Stimulated activated naive CD4-positive, alpha-beta T cell (primary cell): Measurements from ENCODE around the gene TRIM25.

ENCODE experiments used
- DNase-seq, 6 experiments: peaks; one replicate each; lab custom pipeline; 2025; lab: John Stamatoyannopoulos, UW

The TRIM25 gene

DNA sequence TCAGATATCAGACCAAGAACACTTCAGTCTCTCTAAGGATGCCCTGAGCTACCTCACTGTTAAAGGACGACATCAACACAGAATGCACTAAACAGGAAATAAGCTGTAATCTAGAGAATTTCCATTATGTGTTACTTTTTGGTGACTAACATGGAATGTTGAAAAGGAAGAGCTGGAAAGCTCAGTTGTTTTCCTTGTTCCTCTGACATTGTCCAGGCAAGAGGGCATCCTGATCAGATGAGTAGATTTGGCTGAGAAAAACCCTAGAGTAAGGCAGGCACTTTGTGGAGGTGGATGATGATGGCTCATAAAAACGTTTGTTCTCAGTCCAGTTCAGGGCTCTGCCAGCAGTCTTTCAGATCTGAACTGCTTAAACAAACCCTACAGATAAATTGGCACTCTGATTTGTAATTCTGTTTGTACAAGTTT is 45.9 kb downstream of the TRIM25 start:
- no peak for DNase-seq

DNA sequence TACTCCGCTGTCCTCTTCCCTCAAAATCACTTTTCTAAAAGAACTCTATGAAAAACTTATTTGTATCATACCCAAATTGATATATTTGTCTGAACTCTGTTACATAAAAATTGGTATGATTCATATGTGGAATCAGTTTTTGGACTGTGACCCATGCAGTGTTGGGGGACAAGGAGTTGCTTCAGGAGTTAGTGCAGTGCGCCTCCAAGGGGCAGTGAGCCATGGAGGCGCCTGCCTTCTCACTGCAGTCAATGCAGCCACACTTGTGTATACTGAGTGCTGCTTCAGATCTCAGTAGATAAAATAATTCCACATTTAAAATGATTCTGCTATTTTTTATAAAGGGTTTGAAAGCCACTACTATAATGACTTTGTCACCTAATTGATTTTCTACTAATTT is 47.4 kb downstream of the TRIM25 start:
- no peak for DNase-seq

DNA sequence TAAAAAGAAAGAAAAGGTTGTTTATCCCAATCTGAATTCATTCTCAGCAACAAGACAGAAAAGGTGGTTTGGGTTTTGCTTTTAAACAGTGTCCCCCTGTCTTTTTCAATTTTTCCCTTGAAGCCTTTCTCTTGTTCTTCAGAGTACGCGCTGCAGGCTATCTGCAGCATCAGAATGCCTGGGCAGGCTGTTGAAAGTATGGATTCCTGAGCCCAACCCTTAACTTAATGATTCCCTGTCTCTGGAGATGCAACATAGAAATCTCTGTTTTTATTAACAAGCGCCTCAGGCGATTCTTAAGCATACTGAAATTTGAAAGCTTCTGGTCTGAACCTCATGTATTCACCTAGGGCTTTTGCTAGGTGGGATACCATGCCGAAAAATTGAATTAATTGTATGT is 47.8 kb downstream of the TRIM25 start:
- no peak for DNase-seq

DNA sequence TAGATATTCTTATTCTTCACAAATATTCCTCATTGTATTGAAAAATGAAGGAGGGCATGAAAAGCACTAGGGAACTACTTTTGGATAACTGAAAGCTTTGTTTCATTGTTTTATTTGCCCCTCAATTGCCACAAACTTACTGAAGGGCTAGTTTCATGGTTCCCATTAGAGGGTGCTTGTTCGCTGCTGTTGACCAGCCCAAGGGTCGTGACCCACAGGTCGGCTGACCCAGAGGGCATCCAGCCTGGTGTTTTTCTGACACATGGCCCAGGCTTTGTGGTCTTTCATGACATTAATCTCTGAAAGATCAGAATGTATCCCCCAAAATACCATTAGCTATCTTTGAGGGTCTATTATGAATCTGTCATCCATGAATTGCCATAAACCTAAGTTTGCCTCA is 49.9 kb downstream of the TRIM25 start:
- DNase-seq = no peak

DNA sequence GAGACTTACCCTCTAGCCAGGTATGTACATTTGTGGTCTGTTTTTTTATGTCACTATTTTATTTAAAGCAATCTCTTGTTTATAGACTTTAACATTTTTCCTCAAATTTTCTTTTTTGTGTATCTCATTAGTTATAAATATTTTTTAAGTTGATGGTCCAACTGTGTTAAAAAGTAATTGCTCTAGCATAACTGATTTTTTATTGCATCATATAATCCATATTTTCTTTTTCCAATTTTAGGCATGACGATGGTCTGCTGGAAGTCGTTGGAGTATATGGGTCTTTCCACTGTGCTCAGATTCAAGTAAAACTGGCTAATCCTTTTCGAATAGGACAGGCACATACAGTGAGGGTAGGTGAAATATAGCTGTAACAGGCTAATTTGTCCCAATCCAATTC is 52.0 kb downstream of the TRIM25 start:
- no peak for DNase-seq

DNA sequence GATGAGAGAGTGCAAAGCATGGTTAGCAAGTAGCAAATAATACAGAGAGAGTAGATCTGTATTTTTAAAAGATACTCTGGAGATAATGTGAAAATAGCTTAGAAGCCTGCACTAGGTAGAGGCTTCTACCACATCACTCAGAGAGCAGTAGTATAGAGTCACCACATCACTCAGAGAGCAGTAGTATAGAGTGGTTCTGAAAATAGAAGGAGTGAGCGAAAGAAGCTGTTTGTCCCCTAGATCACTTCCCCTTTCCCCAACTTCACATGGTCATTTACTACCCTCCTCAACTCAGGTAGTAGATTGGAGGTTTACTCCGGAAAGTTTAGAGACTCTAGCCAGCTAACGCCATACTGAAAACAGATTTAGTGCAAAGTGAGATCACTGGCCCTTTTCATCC is 62.8 kb downstream of the TRIM25 start:
- no peak for DNase-seq

DNA sequence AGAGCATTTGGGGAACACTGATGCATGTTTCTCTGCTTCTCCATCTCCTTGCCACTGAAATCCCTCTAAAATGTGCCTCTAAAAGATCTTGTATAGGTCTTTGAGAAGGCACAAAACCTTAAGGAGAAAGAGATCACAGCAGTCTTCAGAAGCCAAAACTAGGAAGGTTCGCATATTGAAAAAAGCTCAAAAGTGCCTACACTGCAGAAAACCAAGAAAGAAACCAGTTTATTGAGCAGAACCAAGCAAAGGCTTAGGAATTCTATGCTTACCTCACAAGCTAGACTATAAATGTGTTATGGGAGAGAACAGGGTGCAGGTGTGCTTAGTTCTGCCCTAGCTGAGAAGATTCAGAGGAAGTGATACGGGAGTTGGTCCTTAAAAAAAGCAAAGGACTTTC is 63.3 kb downstream of the TRIM25 start:
- no peak for DNase-seq

DNA sequence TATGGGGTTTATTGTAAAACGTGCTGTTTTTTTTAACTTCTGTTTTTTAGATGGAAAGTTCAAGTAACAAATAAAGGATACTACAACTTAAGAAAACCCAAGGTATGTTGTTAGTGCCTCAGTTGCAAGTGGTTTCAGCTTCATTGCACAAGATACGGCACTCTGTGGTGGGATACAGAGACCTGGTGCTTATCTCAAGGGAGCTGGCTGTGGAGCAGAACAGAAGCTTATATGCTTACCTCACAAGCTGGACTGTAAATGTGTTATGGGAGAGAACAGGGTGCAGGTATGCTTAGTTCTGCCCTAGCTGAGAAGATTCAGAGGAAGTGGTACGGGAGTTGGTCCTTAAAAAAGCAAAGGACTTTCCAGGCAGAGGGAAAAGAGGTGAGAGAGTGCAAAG is 64.7 kb downstream of the TRIM25 start:
- no peak for DNase-seq

DNA sequence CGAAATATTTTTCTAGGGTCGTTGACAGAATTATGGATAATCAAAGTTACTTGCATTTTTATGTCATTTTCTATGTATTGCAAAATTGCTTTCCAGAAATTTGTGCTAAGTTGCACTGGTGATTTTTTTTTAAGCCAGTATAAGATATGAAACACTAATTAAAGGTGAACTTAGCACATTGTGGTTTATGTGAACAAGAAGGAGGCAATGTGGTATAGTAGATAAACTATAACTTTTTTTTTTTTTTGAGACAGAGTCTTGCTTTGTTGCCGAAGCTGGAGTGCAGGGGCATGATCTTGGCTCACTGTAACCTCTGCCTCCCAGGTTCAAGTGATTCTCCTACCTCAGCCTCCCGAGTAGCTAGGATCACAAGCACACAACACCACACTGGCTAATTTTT is 66.7 kb downstream of the TRIM25 start:
- no peak for DNase-seq

DNA sequence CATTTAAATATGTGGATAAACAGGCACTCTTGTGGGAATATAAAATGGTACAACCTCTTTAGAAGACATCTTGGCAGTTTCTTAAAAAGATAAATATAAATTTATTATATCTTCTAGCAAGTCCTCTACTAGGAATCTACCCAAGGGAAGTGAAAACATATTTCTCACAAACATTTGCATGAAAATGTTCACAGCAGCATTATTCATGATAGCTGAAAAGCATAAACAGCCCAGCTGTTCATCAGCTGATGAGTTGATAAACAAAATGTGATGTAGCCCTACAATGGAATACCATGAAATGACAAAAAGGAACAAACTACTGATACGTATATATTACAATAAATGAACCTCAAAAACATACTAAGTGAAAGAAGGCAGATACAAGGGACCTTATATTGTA is 67.9 kb downstream of the TRIM25 start:
- DNase-seq = no peak

DNA sequence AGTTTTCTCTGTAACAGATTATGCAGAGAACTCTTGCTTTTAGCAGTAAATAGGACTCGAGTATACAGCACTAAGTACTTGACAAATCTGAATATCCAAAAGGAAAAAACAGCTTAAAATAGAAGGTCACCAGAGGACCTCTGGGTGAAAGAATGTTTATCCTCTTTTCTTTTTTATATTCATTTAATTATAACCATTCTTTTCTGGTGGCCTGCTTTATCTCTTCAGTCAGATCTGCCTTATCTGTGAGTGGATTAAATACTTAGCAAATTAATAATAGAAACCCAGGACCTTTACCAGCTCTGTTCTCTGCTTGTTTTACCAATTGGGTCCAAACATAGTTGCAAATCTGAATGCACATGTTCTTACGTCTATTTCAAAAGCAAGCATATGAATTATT is 71.3 kb downstream of the TRIM25 start:
- no peak for DNase-seq

DNA sequence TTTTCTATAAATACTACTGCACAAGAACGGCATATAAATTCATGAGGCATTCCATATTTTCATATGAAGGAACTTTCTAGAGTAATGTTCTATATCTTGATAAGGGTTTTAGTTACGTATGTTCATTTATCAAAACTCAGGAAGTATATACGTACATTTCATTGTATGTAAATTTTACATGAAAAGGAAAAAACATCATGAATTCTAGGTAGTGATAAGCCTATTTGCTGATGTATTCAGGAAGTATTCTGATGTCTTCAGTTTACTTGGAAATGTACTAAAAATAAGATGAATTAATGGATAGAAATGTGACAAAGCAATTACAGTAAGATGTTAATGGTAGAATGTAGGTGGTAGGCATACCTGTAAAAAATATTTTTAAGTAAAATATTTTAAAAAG is 75.2 kb downstream of the TRIM25 start:
- DNase-seq = no peak
